Keratinocyte (primary cell): ENCODE data around the gene LGR6. TPM values are rescaled to one million over a fixed set of nuclear protein-coding genes. Genes with fewer than 3 reads are reported as not detected.

Source experiments
- DNase-seq: peaks from one replicate; pipeline ENCODE4 v3.0.0-alpha.2; 2011; ENCODE audit warnings: low read depth, missing footprints, low spot score
- FAIRE-seq: peaks from 2 replicates; lab custom pipeline; 2011; peaks lifted over from hg19 to GRCh38; lab: Jason Lieb, UNC
- H2AFZ ChIP-seq: 2 replicates; pipeline ENCODE4 v1.6.0; 2012; ENCODE audit warnings: low read length, control low read depth, inconsistent platforms; ENCODE audit not compliant: control insufficient read depth
- H3K27ac ChIP-seq: 2 replicates; pipeline ENCODE4 v1.5.1; 2011; ENCODE audit warnings: low read length; ENCODE audit not compliant: control insufficient read depth, insufficient read depth
- H3K27me3 ChIP-seq: 3 replicates; pipeline ENCODE4 v1.6.0; 2011; ENCODE audit warnings: low read length; ENCODE audit not compliant: control insufficient read depth, insufficient read depth; ENCODE audit errors: extremely low read depth
- H3K36me3 ChIP-seq, 2 experiments: 2 replicates in 1 of 2; 3 replicates in 1 of 2; pipeline ENCODE4 v1.5.1; 2011; ENCODE audit warnings: low read length in 2 of 2, mild to moderate bottlenecking in 1 of 2; ENCODE audit not compliant: control insufficient read depth in 2 of 2, insufficient read depth in 2 of 2; ENCODE audit errors: extremely low read depth in 1 of 2
- H3K4me1 ChIP-seq: 3 replicates; pipeline ENCODE4 v1.5.1; 2011; ENCODE audit warnings: low read length; ENCODE audit not compliant: control insufficient read depth, insufficient read depth; ENCODE audit errors: extremely low read depth
- H3K4me2 ChIP-seq: 3 replicates; pipeline ENCODE4 v1.6.0; 2011; ENCODE audit warnings: low read depth, low read length; ENCODE audit not compliant: control insufficient read depth, insufficient read depth; ENCODE audit errors: extremely low read depth
- H3K4me3 ChIP-seq, 3 experiments: fragments of 200-600 bp in 1 of 3; sonication (generic) in 1 of 3; 2 replicates in 2 of 3; 3 replicates in 1 of 3; pipeline ENCODE4 v1.5.1; 2011 to 2016; ENCODE audit warnings: low read length in 3 of 3, mild to moderate bottlenecking in 3 of 3, control low read depth in 2 of 3, inconsistent platforms in 1 of 3, low read depth in 1 of 3, mixed read lengths in 1 of 3, mixed run types in 1 of 3, moderate library complexity in 1 of 3; ENCODE audit not compliant: control insufficient read depth in 2 of 3, insufficient read depth in 2 of 3; ENCODE audit errors: extremely low read depth in 1 of 3
- H3K79me2 ChIP-seq: 2 replicates; pipeline ENCODE4 v1.6.0; 2012; ENCODE audit warnings: low read length; ENCODE audit not compliant: control insufficient read depth, insufficient read depth
- H3K9ac ChIP-seq: 3 replicates; pipeline ENCODE4 v1.6.0; 2011; ENCODE audit warnings: low read length; ENCODE audit not compliant: control insufficient read depth, insufficient read depth; ENCODE audit errors: extremely low read depth
- H3K9me1 ChIP-seq: 3 replicates; pipeline ENCODE4 v1.6.0; 2011; ENCODE audit warnings: low read length; ENCODE audit not compliant: control insufficient read depth, insufficient read depth; ENCODE audit errors: extremely low read depth
- H3K9me3 ChIP-seq: 2 replicates; pipeline ENCODE4 v1.5.1; 2012; ENCODE audit warnings: low read depth, low read length; ENCODE audit not compliant: control insufficient read depth
- H4K20me1 ChIP-seq: 3 replicates; pipeline ENCODE4 v1.6.0; 2011; ENCODE audit warnings: low read length; ENCODE audit not compliant: control insufficient read depth, insufficient read depth; ENCODE audit errors: extremely low read depth
- EZH2 ChIP-seq: IDR thresholded peaks from one replicate; pipeline ENCODE4 v1.6.1; 2012; ENCODE audit warnings: inconsistent platforms, mild to moderate bottlenecking, low read length, moderate library complexity
- dilution Hi-C: fragments of 300-500 bp; cut with MboI; formaldehyde crosslinking; loops from one replicate; pipeline ENCODE4 v1.7.0; 2020; ENCODE audit warnings: low sequenced_read_pairs; ENCODE audit not compliant: extremely low pct_ligation_motif_present
- polyA plus RNA-seq, 5 experiments: library from polyadenylated mRNA; depleted of rRNA in 3 of 5; stranded (reverse) in 3 of 5; stranded (forward) in 1 of 5; unstranded in 1 of 5; fragments of >200 nt; gene quantifications; 1 replicate in 1 of 5; 2 replicates in 3 of 5; 3 replicates in 1 of 5; pipeline versions ENCODE4 v1.2.1 to v1.2.3, GENCODE V29; 2011 to 2012; ENCODE audit warnings: missing spikeins in 2 of 5, low read depth in 1 of 5, low replicate concordance in 1 of 5
- TF ChIP-seq, protein P1 (sequence below), 3 experiments: IDR thresholded peaks in 1 of 3; conservative IDR thresholded peaks in 1 of 3; optimal IDR thresholded peaks in 1 of 3; 2 replicates in 2 of 3; 3 replicates in 1 of 3; pipeline versions ENCODE3 to v1.5.1; 2011; ENCODE audit warnings: low read length in 3 of 3, mild to moderate bottlenecking in 3 of 3, moderate library complexity in 2 of 3, control low read depth in 1 of 3, inconsistent platforms in 1 of 3; ENCODE audit not compliant: insufficient read depth in 2 of 3; ENCODE audit errors: extremely low read depth in 1 of 3

Gene LGR6
- polyA plus RNA-seq, 1 donor (not counting 4 experiments of a cell fraction or from before 2014, with no cell fraction given): 0.42 TPM

DNA sequence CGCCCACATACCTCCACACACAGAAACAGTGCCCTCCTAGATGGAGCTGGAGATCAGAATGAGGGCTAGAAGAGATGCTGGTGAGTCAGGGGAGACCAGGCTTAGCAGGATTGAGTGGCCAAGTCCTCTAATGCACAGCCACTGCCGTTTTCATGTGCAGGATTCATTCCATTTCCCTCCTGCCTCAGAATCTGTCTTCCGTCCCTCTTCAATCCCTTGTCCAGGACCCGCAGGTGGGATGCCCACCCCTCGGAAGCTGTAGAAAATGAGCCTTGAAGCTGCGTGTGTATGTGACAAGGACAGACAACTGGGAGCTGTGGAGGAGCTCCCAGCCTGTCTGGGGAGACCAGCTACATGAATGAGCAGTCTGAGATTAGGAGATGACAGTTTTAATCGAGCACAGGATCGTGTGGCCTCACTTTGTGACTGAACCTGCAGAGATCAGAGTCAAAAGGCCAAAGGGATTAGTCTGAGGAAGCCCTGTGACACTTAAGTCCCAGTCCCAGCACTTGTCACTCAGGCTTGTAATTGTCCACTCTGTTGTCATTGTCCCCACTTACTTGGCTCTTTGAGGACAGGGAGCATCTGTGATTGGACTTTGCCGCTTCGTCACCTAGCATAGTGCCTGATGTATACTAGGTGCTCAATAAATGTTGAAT, 22.0 kb downstream of the LGR6 start:
- Histone ChIP-seq H3K9ac (no peak overlapping the region), H3K4me2 (no peak overlapping the region), H3K27me3 (peaks cover 8% of the 10 kb centered on the region), H2AFZ (no peak overlapping the region), H3K9me1 (no peaks in the 10 kb centered on the region), H3K4me1 (peaks cover 10% of the 10 kb centered on the region), H3K36me3 (no peaks in the 10 kb centered on the region), H3K27ac (no peak overlapping the region), H3K9me3 (no peaks in the 10 kb centered on the region), H4K20me1 (no peaks in the 10 kb centered on the region), H3K4me3 (no peak overlapping the region), H3K79me2 (no peaks in the 10 kb centered on the region)
- TF ChIP-seq, protein P1, sequence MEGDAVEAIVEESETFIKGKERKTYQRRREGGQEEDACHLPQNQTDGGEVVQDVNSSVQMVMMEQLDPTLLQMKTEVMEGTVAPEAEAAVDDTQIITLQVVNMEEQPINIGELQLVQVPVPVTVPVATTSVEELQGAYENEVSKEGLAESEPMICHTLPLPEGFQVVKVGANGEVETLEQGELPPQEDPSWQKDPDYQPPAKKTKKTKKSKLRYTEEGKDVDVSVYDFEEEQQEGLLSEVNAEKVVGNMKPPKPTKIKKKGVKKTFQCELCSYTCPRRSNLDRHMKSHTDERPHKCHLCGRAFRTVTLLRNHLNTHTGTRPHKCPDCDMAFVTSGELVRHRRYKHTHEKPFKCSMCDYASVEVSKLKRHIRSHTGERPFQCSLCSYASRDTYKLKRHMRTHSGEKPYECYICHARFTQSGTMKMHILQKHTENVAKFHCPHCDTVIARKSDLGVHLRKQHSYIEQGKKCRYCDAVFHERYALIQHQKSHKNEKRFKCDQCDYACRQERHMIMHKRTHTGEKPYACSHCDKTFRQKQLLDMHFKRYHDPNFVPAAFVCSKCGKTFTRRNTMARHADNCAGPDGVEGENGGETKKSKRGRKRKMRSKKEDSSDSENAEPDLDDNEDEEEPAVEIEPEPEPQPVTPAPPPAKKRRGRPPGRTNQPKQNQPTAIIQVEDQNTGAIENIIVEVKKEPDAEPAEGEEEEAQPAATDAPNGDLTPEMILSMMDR (optimal IDR thresholded peaks at IDR 0.05 in 1 of 3, IDR thresholded peaks at IDR 0.05 in 1 of 3, conservative IDR thresholded peaks at IDR 0.05 in 1 of 3; ENCODE audit: extremely low read depth in 1 of 3, insufficient read depth in 2 of 3, low read length in 3 of 3): no peak
- no peak for TF ChIP-seq EZH2
- dilution Hi-C loops: no loop called here
- no peak for DNase-seq
- FAIRE-seq: peak; percentile 17

DNA sequence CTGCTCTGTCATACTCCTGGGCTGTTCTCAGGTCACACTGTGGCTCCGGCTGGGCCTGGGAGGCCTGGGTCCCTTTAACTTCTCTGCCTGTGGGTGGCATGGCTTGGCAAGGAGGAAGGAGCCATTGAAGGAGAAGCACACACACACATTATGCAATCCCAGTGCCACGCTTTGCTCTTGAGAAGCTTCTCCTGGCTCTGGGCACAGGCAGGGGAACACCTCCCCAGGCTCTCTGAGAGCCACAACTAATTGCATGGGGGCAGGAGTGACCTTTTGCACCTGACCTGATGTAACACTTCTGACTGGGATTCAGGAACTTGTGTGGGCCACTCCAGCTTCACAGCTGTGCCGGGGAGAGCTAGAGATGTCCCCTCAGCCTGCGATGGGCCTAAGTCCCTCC, 23.1 kb downstream of the LGR6 start:
- Histone ChIP-seq H3K4me1 (peaks cover 15% of the 10 kb centered on the region), H3K4me3 (no peak overlapping the region), H3K4me2 (no peak overlapping the region), H2AFZ (no peak overlapping the region), H3K27me3 (peaks cover 8% of the 10 kb centered on the region), H3K36me3 (no peaks in the 10 kb centered on the region), H3K9ac (no peak overlapping the region), H3K27ac (no peak overlapping the region), H3K79me2 (no peaks in the 10 kb centered on the region), H3K9me3 (no peaks in the 10 kb centered on the region), H3K9me1 (no peaks in the 10 kb centered on the region), H4K20me1 (no peaks in the 10 kb centered on the region)
- DNase-seq (no peak), FAIRE-seq (no peak)
- dilution Hi-C loops: no loop called here
- TF ChIP-seq EZH2: no peak
- TF ChIP-seq, protein P1 (optimal IDR thresholded peaks at IDR 0.05 in 1 of 3, IDR thresholded peaks at IDR 0.05 in 1 of 3, conservative IDR thresholded peaks at IDR 0.05 in 1 of 3; ENCODE audit: extremely low read depth in 1 of 3, insufficient read depth in 2 of 3, low read length in 3 of 3): no peak
